Stimulated activated CD4-positive, alpha-beta T cell treated with anti-CD3 and anti-CD28 coated beads, Interleukin-1b, Interleukin-23, amount 100 ng/mL, for 48 hours (primary cell): ENCODE results near the gene ISL2.

Experiments
- DNase-seq: peaks from one replicate; pipeline ENCODE4 v3.0.0-alpha.2; 2020

ISL2 gene

DNA sequence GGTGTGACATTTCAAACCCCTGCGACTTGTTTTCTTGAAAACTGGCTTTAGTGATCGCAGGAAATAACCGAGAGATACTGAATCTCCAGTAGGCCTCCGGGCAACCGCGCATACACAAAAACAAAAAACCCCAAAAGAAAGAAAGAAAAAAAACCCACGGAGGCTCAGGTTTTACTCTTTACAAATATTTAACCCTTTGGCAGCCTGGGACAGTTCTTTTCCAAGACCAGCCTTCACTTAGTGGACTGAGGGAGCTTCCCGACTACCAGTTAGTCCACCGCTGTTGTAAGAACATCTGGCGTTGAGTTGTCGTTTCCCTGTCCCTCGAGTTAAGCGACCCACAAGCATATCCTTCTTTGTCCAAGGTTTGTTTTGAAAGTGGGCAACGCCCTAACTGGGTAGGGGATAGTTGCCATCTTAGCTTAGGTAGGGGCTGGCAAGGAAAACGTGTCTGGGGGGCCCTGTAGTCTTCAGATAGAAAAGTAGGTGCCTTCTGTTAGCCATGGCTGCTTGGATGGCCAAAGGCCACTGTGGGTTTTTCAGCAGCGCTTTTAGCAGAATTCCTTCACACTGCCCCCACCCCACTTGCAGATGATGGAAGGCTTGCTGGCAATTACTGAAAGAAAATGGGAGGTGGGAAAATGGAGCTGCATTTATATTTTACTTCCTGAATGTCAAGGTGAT, 6.9 kb downstream of the ISL2 start:
- no peak for DNase-seq

DNA sequence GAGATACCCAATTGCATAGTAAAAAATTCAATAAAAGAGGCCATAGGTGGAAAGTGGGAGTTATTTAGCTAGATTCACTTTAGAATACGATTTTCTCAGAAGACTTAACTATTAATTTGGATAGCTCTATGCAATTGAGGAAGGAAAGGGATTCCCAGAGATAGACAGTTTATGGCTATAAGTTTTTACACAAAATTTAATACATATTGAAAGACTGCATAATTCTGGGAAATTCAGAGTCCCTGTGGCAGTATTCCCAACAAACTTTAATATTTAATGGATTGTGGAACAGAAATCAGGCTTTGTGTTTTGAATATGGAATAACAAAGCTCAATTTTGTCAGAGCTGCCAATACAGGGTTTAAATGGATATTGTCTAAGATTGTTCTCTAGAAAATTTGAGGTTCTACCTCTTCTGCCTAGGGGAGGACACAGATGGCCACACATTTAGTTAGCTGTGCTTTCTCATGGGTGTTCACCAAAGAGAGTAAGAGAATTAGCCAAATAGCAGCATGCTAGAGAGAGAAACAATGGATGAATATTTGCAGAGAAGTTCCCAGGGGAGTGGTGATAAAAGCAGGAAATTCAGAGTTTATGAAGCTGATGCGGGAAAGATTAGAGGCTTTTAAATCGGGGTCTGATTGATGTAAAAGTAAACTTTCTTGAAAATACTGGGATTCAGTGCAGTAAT, 8.5 kb downstream of the ISL2 start:
- no peak for DNase-seq

DNA sequence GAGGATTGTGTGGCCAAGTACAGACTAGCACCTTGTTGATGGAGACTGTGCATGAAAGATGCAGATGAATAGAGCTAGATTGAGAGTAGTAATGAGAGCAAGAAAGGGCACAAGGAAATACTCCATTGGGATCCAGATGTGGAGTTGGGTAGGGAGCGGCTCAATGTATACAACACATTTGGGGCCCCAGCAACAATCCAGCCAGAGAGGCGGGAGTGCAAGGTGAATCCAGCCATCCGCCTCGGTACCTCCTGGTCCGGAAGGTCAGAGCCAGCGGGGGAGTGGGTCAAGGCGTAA, 9.0 kb downstream of the ISL2 start:
- DNase-seq, result no peak

DNA sequence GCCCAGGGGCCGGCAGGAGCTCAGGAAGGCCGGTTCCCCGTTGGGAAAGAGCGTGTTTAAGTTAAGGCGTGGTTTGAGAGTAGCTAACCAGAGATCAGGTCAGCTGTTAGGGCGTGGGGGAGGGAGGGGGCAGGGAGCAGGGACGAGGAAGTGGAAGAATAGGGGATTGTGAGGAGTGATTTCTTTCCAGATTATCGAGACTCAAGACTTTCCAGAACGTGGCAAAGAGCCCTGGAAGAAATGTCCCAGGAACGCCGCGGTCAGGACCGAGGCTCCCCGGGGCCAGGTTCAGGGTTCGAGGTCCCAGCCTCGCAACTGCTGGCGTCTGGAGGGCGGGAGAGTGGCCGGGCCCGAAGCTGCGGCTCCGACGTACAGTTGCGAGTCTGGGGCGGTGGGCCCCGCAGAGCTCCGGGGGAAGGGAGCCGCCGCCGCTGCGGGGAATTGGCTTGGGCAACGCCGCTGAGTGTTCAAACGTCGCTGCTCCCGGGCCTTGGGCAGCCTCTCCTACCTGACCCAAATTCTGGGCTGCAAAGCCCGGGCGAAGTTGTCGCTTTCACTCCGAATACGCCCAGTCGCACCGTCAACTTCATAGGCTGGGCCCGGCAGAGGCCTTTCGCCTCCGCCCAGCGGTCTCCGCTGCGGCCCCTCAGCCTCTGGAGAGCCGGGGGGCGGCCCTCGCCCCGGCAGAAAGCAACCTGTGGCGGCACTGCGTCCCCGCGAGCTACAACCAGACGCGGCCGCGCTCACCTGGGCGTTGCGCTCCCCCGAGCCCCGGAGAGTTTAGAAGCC, 9.5 kb downstream of the ISL2 start:
- DNase-seq, result no peak

DNA sequence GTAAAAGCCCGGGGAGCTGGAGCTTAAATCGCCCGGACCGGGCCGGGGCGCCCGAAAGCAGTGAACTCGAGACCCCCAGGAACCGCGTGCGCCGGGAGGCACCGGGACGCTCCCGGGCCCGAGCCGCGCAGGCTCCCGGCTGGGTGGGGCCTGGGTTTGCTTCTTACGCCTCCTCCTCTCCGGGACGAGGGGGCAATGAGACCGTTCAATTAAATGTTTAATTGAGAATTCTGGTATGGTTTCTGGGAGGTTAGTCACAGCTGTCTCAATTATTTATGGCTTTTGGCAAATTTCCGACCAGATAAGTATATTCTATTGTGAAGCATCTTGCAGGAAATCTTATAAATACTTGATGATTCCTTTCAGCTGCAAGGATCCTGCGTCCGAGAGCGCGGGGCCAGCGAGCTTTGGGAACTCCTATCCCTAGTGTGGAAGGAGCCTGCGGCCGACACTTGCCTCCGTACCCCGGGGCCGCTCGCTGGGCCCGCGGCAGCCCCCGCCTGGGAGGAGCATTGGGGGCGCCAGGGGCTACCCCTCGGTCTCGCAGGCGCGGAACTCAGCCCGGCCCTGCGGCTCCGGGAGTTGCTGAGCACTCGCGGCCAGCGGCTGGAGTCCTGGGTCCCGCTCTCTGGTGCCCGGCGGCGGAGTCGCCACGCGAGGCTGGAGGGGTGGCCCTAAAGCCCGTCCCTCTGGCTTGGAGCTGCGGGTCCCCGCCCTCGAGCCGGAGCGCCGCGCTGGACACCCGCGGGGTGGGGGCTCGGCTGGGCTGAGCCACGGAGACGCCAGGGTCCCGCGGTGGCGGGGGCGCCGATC, 10.3 kb downstream of the ISL2 start:
- no peak for DNase-seq

DNA sequence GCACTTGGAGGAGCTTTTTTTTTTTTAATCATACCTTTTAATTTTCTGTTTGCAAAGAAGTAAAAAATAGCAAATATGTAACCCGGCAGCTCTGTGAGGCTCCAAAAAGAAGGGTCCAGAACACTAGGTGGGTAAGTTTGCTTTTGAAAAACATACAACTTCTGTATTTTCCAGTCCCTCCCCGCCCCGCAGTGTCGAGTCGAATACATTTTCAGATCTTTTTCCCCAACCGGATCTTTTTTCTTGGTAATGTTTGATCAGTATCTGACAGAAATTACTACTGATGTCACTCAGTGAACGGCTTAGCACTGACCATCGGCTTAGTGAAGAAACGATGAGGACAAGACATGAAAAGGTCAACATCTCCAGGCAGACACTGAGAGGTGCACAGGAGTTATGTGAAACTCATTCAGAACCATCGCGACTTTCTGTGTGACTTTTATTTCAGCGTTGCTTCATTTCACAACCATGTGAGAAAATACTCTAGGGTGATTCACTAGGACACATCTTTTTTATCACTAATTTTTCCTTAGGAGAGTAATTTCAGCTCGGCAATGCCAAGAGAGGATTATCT, 11.0 kb downstream of the ISL2 start:
- no peak for DNase-seq

DNA sequence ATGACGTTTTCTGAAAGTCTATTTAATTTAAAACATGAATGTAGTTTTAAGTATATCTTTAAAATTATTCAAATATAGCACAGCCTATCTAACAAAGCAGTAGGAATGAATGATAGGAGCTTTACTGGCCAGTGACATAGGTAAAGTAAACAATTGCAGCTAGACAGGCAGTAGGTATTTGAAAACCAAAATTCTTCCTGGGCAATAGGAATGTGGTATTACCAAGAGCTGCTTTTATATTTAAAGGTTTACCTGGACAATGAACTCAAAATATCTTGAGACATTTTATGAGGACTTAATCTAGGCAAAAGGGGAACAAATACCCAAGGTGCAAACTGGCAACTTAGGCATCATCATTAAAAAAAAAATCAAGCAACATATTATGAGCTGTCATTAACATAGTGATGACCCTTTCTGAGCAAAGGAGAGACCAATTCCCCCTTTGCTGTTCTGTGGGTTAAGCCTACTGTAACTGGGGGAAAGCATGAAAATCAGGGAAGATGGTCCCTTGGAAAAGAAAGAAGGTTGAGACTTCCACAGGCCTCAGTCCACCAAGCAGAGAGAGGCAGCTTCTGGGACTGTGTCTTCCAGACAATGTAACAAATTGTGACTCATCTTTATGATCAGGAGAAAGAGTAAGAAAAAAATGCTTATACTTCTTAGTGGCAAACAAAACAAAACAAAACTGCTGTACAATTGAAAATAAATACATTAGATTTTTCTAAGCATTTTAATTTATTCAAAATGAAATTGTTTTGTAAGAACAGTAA, 12.9 kb downstream of the ISL2 start:
- no peak for DNase-seq

DNA sequence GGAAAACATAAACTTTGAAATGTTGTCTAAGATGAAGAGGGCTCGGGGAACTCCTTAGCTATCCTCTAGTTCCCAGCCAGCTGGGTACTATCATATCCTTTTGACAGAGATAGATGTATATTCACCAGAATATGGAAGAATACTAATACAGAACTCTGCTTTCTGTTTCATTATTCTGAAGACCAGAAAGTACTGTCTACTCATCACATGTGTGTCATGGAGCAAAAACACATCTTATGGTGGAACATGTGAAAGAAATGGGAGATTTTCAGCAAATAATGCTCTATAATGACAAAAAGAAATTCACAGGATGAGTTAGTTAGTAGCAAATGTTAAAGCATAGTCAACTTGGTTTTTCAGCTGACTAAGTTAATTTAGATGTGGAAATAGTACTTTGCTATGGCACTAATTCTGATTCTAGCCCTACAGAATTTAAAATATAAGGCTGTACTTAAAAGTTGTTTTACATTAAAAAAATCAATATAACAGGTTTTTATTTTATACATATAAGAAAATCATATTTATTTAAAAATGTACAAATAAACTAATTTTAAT, 16.5 kb downstream of the ISL2 start:
- DNase-seq, result no peak

DNA sequence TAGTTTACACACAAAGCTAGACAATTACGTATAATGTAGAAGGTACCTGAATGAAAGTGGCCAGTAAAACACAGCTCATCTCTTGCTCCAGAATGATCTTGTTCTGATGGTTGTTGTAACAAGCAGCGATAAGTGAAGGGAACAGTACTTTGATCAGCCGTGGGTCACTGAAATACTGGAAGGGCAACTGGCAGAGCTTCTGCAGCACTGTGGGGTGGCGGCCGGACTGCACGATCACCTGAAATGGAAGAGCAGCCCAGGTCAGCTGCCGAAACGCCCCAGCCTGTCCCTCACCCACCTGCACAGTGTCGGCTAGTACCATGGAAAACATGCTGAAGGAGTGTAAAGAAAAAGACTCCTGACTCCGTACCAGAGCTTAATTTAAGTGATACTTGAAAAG, 17.3 kb downstream of the ISL2 start:
- DNase-seq, result no peak

DNA sequence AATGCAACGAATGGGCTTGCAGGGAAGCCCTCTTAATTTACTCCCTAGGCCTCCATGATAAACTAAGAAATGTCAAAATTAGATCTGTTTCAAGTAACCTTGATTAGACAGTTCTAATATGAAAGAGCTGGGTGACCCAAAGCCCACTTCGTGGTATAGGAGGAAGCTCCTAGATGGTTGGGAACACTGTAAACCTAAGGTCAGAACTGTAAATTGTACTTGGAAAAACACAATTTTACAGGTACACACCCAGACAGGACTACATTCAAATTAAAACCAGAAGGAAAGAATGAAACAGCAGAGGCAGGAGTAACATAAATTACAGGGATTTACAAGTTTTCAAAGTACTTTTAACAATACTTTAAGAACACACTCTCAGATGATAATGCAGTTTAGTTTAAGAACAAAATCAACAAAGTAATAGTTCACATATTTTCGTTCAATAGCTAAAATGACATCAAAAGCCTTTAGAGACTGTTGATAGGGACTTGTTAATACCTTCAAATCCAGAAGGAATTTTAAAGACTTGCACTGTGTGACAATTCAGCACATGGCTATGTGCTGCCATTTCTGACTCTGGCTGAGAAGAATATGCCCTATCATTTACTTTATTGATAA, 18.4 kb downstream of the ISL2 start:
- no peak for DNase-seq

DNA sequence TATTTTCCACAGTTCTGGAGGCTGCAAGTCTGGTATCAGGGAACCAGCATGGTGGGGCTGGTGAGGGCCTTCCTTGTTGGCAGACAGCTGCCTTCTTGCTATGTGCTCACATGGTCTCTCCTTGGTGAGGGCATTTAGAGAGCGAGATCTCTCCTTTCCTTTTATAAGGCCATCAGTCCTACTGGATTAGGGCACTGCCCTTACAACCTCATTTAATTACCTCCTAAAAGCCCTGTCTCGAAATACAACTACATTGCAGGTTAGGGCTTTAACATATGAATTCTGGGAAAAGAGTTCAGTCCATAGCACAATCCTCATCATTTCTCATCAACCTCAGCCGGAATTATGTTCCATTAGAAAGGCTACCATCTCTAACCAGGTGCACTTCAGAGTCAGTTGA, 21.9 kb downstream of the ISL2 start:
- DNase-seq, result no peak

DNA sequence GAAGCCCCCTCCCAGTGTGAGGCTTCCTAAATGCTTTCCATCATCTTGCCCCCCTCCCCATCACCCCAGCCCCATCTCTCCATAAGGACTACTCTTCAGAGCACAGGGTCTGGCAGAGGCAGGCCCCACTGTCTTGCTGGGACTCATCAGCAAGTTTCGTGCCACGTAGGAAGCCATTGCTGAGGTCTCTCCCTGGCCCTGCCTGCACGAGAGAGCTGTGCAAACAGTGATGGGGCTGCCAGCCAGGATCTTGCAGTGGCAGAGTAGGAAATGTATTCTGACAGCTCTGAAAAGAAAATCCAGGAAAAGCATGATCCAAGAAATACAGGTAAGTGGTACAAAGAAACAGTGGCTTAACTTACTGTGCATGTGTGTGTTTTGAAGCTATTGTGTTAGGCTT, 22.6 kb downstream of the ISL2 start:
- no peak for DNase-seq

DNA sequence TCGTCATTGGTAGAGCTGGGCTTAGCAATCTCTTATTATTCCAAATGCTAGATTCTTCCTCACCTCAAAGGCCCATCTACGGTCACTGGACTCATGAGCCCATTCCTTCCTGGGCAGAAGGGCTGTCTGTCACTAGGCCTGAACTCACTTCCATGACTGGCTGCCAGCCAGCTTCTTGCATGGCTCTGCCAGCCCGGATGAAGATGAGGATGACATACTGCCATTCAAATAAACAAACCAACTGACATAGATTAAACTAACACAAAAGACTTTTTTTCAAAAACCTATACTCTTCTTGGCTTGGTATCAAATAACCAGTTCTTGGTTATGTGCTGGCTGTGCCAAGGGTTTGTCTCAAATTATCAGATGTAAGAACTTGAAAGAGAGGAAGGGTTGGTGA, 23.8 kb downstream of the ISL2 start:
- no peak for DNase-seq

DNA sequence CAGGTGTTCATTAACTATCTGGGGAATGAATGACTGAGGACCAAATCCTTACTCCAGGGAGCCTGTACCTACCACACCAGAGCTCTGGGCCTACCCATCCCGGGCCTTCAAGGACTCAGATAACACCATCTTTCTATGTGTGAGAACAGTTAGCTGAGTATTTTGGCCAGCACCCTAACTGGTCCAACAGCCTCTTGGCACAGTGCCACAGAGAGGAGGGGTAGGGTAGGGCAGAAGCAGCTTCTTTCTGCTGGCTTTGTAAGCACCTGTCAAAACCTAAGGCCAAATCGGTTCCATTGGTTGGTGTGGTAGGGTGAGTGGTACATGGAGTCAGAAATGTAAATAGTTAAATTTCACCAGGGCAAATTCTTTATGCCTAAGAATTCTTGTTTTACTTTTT, 26.7 kb downstream of the ISL2 start:
- DNase-seq, result no peak

DNA sequence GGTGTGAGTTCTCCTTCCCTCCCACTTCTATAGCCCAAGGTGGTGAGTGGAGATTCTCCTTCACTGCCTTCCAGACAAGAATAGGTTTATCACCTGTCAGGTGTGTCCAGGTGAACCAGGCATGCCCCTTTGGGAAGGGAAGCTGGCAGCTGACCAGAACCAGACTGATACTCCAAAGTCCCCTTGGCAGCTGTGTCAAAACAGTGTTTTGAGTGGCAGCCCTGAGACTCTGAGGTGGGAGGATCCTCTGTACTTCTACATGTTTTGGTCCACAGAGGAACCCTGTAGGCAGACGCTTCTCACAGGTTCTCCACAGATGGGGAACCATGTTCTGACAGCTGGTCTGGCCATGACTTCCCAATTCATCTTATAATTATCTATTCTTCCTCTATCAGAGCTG, 30.1 kb downstream of the ISL2 start:
- DNase-seq, result no peak

DNA sequence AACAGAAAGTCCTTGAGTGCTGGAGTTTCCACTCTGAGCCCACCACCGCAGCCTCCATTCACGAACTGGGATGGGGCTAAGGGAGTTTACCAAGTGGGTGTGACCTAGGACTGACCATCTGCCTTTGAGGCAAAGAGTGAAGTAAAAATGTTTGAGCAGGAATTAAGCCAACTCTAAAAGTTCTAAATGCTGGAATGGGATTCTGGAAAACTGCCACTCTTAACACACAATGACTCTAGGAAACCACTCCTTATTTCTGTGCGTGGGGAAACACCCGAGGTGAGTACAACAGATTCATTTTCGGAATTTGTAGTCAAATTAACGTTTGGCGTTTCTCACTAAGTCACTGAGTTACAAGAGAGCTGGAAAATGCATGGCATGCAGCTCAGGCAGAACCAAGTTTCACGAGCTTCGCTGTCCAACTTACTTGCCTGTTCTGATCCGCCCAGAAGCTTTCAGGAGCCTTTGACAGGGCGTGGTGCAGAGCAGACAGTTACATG, 31.6 kb downstream of the ISL2 start:
- no peak for DNase-seq

DNA sequence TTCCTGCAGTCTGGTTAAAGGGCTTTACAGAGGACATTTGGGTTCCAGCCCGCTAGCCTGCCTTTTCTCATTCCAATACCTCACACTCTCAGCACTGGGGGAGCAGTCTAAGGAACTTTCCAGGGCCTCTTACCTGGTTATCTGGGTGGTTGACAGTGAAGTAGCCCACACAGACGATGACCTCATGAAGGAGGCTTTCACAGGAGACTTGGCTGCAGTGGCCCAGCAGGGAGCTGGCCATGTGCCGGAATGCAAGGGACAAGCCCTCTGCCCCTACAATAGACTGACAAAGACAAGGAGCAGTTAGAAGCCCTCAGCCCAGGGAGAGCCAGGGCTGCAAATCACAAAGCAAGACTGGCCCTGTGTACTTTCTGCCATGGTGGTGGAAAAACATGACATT, 39.5 kb downstream of the ISL2 start:
- DNase-seq, result no peak

DNA sequence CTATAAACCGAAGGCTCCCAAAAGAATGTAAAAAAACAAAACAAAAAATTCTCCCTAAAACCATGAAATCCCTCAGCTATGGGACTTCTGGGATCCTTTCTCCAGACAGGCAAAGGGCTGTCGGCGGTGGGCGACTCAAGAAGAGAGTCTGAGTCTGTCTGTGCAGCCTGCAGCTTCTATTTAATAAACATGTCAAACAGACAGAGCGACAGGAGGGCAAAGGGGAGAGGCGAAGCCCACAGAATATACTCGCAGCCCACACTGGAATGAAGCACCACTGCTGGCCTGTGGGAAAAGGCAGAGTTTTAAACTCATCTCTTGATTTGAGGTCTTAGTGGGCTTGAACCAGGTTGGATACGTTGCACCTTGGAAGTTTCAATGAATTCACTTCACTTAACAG, 40.2 kb downstream of the ISL2 start:
- no peak for DNase-seq

DNA sequence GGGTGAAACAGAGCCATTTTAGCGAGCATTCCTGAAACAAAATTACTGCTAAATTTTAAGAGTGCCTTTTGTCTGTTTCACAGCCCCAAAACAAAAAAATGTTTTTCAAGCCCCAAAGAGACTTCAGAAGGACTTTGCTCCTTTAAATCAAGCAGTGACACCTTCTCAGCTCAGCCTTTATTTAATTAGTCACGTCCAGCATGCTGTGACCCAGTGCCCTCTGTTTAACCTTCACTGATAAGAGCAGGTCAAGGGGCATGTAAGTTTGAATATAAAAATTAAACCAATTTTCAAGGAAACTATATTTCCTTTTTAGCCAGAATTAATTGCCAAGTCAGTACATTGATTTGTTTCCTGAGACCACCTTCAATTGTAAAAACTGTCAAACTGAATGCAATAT, 40.6 kb downstream of the ISL2 start:
- DNase-seq, result no peak

DNA sequence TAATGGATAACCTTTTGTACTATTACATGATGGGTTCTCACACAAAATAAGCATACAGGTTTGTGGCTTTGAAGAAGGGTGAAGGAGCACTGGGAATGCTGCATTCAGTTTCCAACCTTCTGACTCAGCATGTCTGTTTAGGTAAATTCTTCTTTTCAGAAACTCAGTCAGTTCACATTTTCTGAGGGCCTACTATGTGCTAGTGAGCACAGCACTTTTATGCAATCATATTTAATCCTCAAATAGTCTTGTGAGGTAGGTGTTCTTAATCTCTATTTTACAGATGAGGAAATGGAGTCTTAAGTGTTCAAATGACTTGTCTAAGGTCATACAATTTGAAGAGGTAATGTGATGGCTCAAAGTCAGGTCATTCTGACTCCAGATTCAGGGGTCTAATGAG, 41.2 kb downstream of the ISL2 start:
- no peak for DNase-seq

DNA sequence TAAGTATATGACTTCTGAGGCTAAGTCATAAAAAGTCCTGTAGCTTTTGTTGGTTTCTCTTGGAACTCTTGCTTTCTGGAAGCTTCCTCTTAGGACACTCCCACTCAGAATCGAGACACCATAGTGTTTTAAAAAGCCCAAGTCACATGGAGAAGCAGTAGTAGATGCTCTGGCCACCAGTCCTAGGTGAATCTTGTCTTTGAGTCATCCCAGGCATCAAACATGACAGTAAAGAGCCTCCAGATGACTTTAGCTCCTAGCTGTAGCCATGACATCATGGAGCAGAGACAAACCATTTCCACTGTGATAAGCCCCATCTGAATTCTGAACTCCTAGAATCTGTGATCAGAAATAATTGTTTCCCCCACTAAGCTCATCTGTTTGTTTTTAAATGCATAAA, 42.1 kb downstream of the ISL2 start:
- DNase-seq, result no peak
